Small intestine (tissue), 7 donors: ENCODE results near the gene SEC11A. TPM values are rescaled to one million over a fixed set of nuclear protein-coding genes. Genes with fewer than 3 reads are reported as not detected.

ENCODE experiments used
- DNase-seq, 2 donors: peaks; one replicate each; pipeline versions ENCODE4 v3.0.0 to v3.0.0-alpha.2; 2013
- FAIRE-seq: peaks from 2 replicates; lab custom pipeline; 2012; peaks lifted over from hg19 to GRCh38; lab: Jason Lieb, UNC
- H3K27ac ChIP-seq, 3 donors: one replicate each; pipeline ENCODE4 v1.5.1; 2013; ENCODE audit warnings: low read length in 2 of 3, mild to moderate bottlenecking in 2 of 3, control low read depth in 1 of 3, inconsistent platforms in 1 of 3, low read depth in 1 of 3, moderate library complexity in 1 of 3
- H3K27me3 ChIP-seq, 3 donors: one replicate each; pipeline ENCODE4 v1.6.1; 2013; ENCODE audit warnings: low read length in 3 of 3, inconsistent platforms in 1 of 3; ENCODE audit not compliant: control insufficient read depth in 3 of 3, insufficient read depth in 3 of 3
- H3K36me3 ChIP-seq, 3 donors: one replicate each; pipeline ENCODE4 v1.6.1; 2013; ENCODE audit warnings: low read length in 3 of 3, inconsistent platforms in 1 of 3, low read depth in 1 of 3, mild to moderate bottlenecking in 1 of 3, moderate library complexity in 1 of 3; ENCODE audit not compliant: control insufficient read depth in 3 of 3, insufficient read depth in 2 of 3
- H3K4me1 ChIP-seq, 3 donors: one replicate each; pipeline ENCODE4 v1.6.1; 2013; ENCODE audit warnings: low read length in 2 of 3, inconsistent platforms in 1 of 3, low read depth in 1 of 3, mild to moderate bottlenecking in 1 of 3, moderate library complexity in 1 of 3; ENCODE audit not compliant: control insufficient read depth in 3 of 3, insufficient read depth in 2 of 3
- H3K4me3 ChIP-seq, 3 donors: one replicate each; pipeline ENCODE4 v1.5.1; 2013; ENCODE audit warnings: low read length in 3 of 3, control low read depth in 1 of 3, inconsistent platforms in 1 of 3, low read depth in 1 of 3, mild to moderate bottlenecking in 1 of 3, moderate library complexity in 1 of 3
- H3K9me3 ChIP-seq, 2 donors: one replicate each; pipeline ENCODE4 v1.6.1; 2013; ENCODE audit warnings: low read depth in 1 of 2, low read length in 1 of 2; ENCODE audit not compliant: control insufficient read depth in 2 of 2, insufficient read depth in 1 of 2
- WGBS, 3 donors: extraction: QIAGEN DNeasy Blood & Tissue Kit; methylation state at CpG; one replicate each; pipeline ENCODE4 v1.1.7; 2013; 5-methylcytosine and 5-hydroxymethylcytosine counted together
- polyA plus RNA-seq, 4 donors: library from polyadenylated mRNA; stranded (reverse) in 3 of 4; unstranded in 1 of 4; fragments of 200-250 nt in 3 of 4; fragments of 120-200 nt in 1 of 4; gene quantifications; one replicate each; pipeline versions ENCODE4 v1.2.1 to v1.2.3, GENCODE V29; 2013
- donor health status: healthy with polysubstance abuse.
- donor health status: control.
- donor health status: control.
- donor health status: Bipolar disorder and iron deficiency.
- donor health status: healthy.

Gene SEC11A
- polyA plus RNA-seq, 4 donors: 110 to 156 (median 148) TPM

GRCh38 chr15:84654689-84655453, 61.1 kb downstream of the SEC11A start:
- H3K9me3 ChIP-seq: no peaks in the 10 kb centered on the region
- H3K4me1 ChIP-seq: peaks cover 0 to 23% (median 3%) of the 10 kb centered on the region in 3 donors
- H3K36me3 ChIP-seq: peaks cover 0 to 18% (median 3%) of the 10 kb centered on the region in 3 donors
- peak overlapping the region; percentile 32 to 86 (median 73) for H3K27ac ChIP-seq
- 6% methylated on average over 19 of the region's 19 CpGs for WGBS, 3 donors
- no peaks in the 10 kb centered on the region for H3K27me3 ChIP-seq
- peak overlapping the region; percentile 74 to 84 (median 75) for H3K4me3 ChIP-seq
- peak; percentile 71 to 87 for DNase-seq
- no peak for FAIRE-seq

- DNase-seq (peak; percentile 95 to 98), FAIRE-seq (no peak)
- peak within 1 kb of the TSS; percentile 74 to 84 (median 75) for H3K4me3 ChIP-seq
- 0% methylated on average over 48 to 49 of the region's 49 CpGs for WGBS, 3 donors
- H3K27me3 ChIP-seq: no peaks in the 10 kb centered on the region
- peaks cover 3 to 25% (median 3%) of the 10 kb centered on the region in 3 donors for H3K36me3 ChIP-seq
- no peaks in the 10 kb centered on the region for H3K9me3 ChIP-seq
- peak within 1 kb of the TSS; percentile 32 to 89 (median 86) for H3K27ac ChIP-seq
- peaks cover 0 to 23% (median 3%) of the 10 kb centered on the region in 3 donors for H3K4me1 ChIP-seq
Measured at GRCh38 chr15:84653910-84654688, 61.8 kb downstream of the SEC11A start, which contains the start of gene WDR73. Gene WDR73, minus strand, starts transcription at chr15:84654283. Its CDS starts 9 bp downstream, at chr15:84654274.

- Histone ChIP-seq H3K9me3 (no peaks in the 10 kb centered on the region), H3K27ac (peak overlapping the region in 2 of 3 donors; percentile 86 to 89), H3K4me1 (peaks cover 0 to 19% (median 0%) of the 10 kb centered on the region in 3 donors), H3K4me3 (peak overlapping the region; percentile 74 to 84 (median 75)), H3K36me3 (peaks cover 3 to 27% (median 3%) of the 10 kb centered on the region in 3 donors), H3K27me3 (no peaks in the 10 kb centered on the region)
- FAIRE-seq (no peak), DNase-seq (no peak)
- 7 to 18% (median 16%) methylated on average over 7 of the region's 7 CpGs for WGBS, 3 donors
Measured at GRCh38 chr15:84653584-84653909, 62.4 kb downstream of the SEC11A start.

GRCh38 chr15:84649706-84650105, 66.2 kb downstream of the SEC11A start:
- DNase-seq (no peak), FAIRE-seq (no peak)
- WGBS, 3 donors: 96 to 98% (median 97%) methylated on average over 2 of the region's 2 CpGs
- no peaks in the 10 kb centered on the region for H3K27me3 ChIP-seq
- H3K27ac ChIP-seq: no peak overlapping the region
- H3K36me3 ChIP-seq: peaks cover 13 to 61% (median 17%) of the 10 kb centered on the region in 3 donors
- H3K9me3 ChIP-seq: no peaks in the 10 kb centered on the region
- H3K4me1 ChIP-seq: peaks cover 0 to 11% (median 0%) of the 10 kb centered on the region in 3 donors
- H3K4me3 ChIP-seq: no peak overlapping the region

- no peak for FAIRE-seq
Measured at GRCh38 chr15:84648539-84648938, 67.4 kb downstream of the SEC11A start.

GRCh38 chr15:84647726-84648125, 68.2 kb downstream of the SEC11A start:
- H3K36me3 ChIP-seq: peaks cover 16 to 75% (median 18%) of the 10 kb centered on the region in 3 donors
- DNase-seq: no peak
- no peak for FAIRE-seq
- H3K4me1 ChIP-seq: peaks cover 0 to 2% (median 0%) of the 10 kb centered on the region in 3 donors
- no peaks in the 10 kb centered on the region for H3K9me3 ChIP-seq
- no peak overlapping the region for H3K27ac ChIP-seq
- H3K27me3 ChIP-seq: no peaks in the 10 kb centered on the region
- no peak overlapping the region for H3K4me3 ChIP-seq

More at GRCh38 chr15:84648539-84648938, 67.4 kb downstream of the SEC11A start:
- H3K27me3 ChIP-seq: no peaks in the 10 kb centered on the region
- H3K4me1 ChIP-seq: peaks cover 0 to 10% (median 0%) of the 10 kb centered on the region in 3 donors
- WGBS, 3 donors: 66 to 72% (median 71%) methylated on average over 3 of the region's 3 CpGs
- no peak for DNase-seq
- no peak overlapping the region for H3K27ac ChIP-seq
- peaks cover 13 to 72% (median 17%) of the 10 kb centered on the region in 3 donors for H3K36me3 ChIP-seq
- no peaks in the 10 kb centered on the region for H3K9me3 ChIP-seq
- no peak overlapping the region for H3K4me3 ChIP-seq

GRCh38 chr15:84645997-84646396, 69.9 kb downstream of the SEC11A start:
- Histone ChIP-seq H3K4me1 (no peaks in the 10 kb centered on the region), H3K9me3 (no peaks in the 10 kb centered on the region), H3K36me3 (peaks cover 21 to 88% (median 27%) of the 10 kb centered on the region in 3 donors), H3K27me3 (no peaks in the 10 kb centered on the region), H3K27ac (no peak overlapping the region), H3K4me3 (no peak overlapping the region)
- DNase-seq (no peak), FAIRE-seq (no peak)
- WGBS, 3 donors: 89 to 90% (median 89%) methylated on average over 10 of the region's 10 CpGs

DNA sequence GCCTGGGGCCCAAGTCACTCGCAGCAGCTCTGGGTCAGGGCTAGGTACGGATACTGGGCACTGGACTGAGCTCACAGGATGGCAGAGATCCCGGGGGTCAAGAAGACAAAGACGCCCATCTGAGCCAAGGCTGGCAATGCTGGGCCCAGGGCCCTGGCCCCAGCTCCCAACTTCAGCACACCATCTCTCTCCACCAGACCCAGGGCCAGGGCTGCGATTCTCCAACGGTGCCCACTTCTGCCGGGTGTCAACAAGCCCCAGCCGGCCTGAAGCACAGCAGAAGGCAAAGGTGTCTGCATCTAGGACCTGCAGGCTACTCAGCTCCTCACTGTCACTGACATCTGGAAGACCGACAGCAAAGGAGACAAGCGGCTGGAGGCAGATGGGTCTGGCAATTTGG, 70.4 kb downstream of the SEC11A start:
- H3K27ac ChIP-seq: no peak overlapping the region
- H3K36me3 ChIP-seq: peaks cover 21 to 84% (median 29%) of the 10 kb centered on the region in 3 donors
- FAIRE-seq: no peak
- H3K27me3 ChIP-seq: no peaks in the 10 kb centered on the region
- no peak for DNase-seq
- H3K4me3 ChIP-seq: no peak overlapping the region
- no peaks in the 10 kb centered on the region for H3K4me1 ChIP-seq
- WGBS, 3 donors: 94 to 98% (median 95%) methylated on average over 10 of the region's 10 CpGs
- H3K9me3 ChIP-seq: no peaks in the 10 kb centered on the region
